Hippocampal formation (tissue), 2 donors: ENCODE results near the gene NDEL1.

Experiments
- DNase-seq, 2 donors: peaks; one replicate each; lab custom pipeline; 2025; lab: John Stamatoyannopoulos, UW

Gene NDEL1

DNA sequence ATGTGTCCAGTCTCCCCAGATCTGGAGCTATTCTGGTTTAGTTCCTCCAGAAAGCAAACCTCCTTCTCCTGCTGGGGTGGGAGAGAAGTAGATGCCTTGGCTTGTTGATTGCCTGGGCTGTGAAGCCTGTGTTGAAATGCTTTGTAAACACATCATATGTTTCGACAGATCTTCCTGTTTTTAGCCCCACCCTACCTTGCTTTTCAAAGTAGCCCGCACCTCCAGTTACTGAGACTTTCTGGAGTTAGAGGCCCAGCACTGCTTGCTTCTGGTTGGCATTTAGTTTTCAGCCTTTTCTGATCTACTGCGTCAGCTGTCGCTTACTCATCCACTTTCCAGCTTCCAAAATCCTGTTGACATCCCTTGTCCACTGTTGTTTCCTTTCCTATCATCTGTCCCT is 17.9 kb upstream of the NDEL1 start:
- DNase-seq = no peak

DNA sequence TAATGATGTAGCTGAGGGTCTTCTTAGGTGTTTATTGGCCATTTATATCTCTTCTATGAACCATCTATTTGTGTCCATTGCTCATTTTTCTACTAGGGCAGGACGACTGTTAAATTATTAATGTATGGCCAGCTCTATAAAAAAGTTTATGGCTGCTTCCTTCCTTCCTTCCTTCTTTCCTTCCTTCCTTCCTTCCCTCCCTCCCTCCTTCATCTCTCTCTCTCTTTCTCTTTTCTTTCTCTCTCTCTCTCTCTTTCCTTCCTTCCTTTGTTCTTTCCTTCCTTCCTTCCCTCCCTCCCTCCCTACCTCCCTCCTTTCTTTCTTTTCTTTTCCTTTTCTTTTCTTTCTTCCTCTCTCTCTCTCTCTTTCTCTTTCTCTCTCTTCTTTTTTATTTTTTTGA is 17.2 kb upstream of the NDEL1 start:
- no peak for DNase-seq

DNA sequence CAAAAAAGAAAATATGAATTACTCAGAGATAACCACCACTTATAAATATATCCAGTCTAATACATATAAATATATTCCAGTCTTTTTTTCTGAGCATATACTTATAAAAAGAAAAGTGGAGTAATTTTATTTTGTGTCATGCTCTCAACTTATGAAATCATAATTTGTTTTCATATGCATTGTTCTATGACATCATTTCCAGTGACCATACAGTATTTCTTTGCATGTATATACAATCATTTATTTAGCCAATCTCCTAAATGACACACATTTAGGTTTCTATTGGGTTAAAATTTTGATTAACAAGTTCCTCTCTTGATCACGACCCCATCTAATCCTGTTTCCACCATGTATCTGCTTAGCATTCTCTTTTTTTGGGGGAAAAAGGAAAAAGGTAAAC is 16.4 kb upstream of the NDEL1 start:
- no peak for DNase-seq

DNA sequence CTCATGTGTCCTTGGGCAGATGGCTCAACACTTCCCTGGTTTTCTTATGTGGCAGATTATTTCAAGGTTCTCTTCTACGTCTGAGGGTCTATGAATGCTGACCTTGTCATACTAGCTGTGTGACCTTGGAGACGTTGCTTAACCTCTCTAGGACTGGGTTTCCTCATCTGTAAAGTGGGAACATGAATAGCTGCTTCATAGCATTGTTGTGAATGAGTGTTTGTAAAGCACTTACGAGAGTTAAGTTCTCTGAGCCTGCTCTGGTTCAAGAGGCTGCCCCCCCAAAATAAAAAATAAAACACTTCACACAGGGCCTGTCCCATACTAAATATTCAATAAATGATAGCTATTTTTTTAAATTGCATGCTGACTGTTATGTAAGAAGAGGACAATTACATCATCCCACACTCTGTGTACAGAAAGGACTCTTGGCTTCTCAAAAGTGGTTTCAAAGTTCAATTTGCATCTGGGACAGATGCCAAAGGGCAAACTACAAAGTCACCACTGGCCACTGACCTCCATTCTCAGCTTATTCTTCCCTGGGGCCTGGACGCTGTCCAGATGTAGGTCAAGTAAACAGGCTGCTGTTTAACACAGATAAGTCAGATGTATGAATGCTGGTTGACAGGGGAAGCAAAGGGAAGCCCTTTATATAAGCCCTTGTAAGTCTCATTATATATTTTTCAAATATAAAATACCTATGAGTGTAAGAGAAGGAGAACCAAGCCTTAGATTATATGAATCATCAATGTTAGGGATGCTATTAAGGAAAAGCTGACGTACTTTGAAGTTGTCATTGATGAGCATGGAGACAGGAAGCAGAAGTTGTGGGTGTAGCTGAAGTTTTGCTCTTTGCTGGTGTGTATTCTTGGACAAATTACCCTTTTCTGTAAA is 15.4 kb upstream of the NDEL1 start:
- peak in 1 of 2 donors; percentile 6 for DNase-seq

DNA sequence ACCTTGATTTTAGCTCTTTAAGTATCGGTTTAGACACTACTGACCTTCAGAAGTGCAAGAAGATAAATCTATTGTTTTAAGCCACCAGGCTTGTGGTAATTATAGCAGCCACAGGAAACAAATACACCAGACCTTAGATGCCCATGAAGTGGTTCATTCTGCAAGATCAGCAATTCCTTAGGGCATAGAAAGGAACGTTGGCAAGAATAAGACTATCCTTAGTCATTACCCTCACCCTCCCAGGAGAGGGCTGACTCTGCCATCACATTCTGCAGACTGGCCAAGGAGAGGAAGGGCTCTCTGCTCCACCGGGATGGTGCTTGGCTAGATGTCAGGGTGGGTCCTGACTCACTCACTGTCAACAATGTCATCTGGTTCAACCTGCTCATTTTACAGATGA is 14.1 kb upstream of the NDEL1 start:
- DNase-seq = no peak

DNA sequence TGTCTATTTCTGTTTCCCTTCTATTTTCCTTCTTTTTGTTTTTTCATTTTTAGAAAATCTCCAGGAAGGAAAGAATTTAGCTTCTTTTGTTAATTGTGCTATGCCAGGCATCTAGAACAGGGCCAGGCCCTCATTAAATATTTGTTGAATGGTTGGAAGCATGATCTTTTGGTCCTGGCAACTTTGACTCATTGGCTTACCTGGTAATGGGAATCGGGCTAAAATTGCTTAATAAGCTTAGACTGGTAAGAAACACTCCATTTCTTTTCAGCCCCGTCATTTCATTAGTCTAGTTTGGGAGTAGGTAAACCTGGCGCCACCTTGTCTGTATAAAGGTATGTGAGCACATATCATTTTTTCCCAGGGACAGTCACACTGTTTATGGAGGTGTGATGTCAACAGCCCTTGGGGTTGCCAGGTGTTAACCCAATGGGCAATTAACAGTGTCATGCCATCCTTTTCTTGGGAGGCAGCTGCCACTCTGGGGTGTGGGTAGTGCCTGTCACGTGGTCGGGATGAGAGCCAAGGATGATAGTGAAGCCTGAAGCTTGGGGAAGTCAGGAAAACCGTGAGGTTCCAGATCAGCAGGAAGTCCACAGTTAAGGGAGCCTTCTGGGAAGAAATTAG is 9.5 kb upstream of the NDEL1 start:
- DNase-seq = no peak

DNA sequence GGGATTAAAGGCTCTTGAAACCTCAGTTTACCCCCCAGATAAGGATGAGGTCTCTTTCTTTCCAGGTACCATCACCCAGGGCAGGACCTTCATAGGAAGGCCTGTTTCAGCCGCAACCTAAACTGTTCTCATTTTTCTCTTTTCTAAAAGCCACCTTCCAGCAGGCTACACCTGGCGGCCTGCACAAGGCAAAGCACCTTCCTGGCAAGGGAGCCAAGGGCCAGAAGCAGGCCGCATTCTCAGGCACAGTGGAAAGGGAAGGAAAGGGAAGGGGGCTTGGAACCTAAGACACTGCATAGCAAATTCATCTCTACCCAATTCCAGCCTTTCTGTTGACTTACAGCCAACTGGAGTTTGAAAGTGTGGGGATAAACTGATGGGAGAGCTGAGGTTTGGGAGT is 8.9 kb upstream of the NDEL1 start:
- no peak for DNase-seq

DNA sequence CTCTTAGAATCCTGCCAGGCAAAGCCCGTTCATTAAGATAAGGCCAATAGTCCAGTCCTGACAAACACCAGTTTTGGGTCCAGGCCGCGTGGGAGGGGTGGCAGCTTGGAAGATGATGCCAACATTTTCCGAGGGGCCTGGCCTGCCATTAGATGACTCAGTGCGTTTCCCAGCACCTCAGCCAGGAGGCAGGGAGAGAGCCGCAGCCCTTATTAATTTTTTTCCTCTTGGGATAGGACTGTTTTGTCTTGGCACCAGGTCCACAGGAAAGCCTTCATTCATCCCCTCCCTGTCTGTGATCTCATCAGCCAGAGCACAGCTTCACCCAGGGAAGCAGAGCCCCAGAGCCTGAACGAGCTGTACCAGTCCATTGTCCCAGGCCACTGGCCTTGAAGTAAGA is 4.7 kb upstream of the NDEL1 start:
- peak in 1 of 2 donors; percentile 5 for DNase-seq

DNA sequence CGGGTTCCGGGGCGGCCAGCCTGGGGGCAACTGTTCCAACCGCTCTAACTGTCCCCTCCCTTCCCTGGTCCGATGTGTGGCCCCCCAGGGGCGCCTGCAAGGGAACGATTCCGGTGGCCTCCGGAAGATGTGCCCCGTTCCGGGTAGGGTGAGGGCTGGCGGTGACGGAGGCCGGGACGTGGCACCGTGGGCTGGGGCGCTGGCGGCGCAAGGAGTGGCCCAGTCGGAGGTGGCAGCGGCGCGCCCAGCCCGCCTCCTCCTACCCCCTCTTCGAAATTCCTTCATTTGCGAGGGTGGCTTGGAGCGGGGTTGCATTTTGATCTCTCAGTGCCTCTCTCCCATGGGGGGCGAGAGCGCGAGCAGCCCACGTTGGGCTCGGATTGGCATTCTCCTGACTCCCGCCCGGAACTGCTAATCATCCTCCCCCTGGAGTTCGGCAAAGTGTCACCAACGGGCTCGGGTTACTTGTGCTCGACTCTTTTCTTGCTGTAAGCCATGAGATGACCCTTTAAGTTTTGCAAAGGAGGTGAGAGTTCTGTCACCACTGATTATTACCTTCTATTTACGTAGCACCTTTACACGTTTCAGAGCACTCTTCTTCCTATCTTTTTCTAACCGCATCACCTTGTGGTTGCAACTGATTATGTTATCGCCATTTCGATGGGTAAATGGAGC is 622 bp downstream of the NDEL1 start:
- DNase-seq = no peak

DNA sequence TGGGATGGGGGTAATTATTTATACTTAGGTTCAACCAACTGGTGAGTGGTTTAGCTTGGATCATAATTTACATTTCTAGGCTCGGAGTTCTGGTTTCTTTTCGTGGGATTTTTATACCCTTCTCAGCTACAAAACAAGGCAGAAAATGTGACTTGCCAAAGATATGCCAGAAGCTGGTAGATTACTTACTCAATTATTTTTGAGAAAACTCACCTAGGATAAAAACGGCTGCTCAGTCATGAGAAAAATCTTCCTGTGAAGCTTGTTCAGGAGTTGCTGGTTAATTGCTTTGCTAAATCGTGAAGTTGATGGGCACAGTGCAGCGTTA is 1.1 kb downstream of the NDEL1 start:
- DNase-seq = no peak

DNA sequence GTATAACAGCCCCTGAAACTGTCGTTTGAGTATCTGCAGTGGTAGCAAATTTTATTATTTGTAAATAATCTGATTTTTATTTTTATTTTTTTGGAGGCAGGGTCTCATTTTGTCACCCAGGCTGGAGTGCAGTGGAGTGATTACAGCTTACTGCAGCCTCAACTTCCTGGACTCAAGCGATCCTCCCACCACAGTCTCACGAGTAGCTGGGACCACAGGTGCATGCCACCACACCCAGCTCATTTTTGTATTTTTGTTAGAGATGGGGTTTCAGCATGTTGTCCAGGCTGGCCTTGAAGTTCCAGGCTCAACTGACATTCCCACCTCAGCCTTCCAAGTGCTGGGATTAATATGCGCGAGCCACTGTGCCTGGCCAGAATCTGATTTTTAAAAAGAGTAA is 2.8 kb downstream of the NDEL1 start:
- DNase-seq = no peak

DNA sequence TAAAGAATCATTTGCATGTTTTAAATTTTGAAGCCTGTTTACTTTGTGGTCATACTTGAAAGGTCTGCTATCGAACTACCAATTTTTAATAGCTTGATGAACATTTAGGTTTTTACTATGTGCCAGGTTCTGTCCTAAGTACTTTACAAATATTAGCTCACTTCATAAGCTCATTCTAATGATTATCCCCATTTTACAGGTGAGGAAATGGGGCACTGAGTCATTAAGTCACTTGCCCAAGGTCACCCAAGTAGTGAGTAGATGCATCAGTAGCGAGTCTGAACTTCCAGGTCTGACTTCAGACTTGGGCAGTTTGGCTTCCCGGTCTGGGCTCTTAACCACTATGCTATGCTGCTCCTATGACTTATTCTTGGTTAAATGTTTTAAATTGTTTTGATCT is 4.0 kb downstream of the NDEL1 start:
- no peak for DNase-seq

DNA sequence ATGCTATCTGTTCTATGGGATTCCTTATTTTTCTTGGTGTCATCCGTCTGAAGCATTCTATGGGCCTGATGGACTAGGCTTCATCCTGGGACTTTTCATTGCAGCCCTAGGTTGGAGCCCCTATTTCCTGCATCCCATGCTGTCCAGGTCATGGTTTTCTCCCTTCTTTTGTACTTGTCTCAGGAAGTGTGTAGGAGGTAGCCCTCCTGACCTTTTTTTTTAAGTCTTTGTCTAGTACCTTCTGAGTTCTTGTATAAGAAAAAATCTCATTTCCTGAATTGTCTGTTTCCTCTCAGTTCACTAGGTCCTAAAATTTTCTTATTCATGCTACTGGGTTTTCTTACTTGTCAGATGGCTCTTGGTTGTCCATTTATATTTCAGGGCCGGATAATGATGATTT is 6.0 kb downstream of the NDEL1 start:
- no peak for DNase-seq

DNA sequence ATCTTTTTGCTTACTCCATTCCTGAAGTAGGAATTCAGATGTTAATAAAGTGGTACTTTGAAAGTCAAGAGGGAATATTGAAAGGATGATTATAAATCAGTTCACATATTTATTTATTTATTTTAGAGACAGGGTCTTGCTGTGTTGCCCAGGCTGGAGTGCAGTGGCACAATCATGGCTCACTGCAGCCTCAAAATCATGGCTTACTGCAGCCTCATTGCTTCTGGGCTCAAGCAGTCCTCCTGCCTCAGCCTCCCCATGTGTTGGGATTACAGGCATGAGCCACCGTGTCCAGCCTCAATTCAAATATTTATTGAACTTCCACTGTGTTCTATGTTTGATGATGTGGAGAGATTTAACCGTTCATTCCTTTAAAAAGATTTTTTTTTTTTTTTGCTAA is 6.6 kb downstream of the NDEL1 start:
- no peak for DNase-seq

DNA sequence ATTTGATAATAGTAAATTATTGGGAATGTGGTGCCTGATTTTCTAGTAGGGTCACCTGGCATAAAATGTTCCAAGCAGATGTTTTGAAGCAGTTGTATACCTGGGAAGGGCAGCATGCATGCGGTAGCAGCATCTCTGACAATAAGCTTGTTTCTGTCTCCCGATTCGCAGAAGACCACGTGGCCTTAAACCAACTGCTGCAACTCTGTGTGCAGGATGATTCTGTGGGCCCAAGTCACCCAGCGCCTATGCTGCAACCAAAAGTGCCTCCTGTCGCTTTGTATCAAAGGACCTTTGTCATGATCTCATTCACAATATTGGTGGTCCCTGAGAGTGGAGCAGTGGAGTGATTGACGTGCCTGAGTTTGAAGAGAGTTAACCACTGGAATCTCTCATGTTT is 8.1 kb downstream of the NDEL1 start:
- DNase-seq = no peak

DNA sequence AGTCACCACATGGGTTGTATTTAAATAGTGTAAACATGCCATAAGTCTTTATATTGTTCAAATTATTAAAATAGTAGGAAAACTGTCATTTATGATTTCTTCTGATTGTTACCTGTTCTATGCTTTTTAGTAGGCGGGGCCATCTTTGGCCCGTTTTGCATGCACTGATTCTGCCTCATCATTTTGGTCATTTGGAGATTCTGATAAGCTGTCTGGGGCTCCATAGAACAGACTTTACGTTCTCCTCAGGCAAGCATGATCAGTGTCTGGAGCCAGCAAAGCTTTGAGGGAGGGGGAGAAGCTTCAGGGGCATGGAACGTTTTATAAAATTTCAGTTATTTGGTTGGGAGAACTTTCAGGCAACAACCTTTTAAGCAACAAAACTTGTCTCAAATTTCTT is 8.8 kb downstream of the NDEL1 start:
- DNase-seq = no peak

DNA sequence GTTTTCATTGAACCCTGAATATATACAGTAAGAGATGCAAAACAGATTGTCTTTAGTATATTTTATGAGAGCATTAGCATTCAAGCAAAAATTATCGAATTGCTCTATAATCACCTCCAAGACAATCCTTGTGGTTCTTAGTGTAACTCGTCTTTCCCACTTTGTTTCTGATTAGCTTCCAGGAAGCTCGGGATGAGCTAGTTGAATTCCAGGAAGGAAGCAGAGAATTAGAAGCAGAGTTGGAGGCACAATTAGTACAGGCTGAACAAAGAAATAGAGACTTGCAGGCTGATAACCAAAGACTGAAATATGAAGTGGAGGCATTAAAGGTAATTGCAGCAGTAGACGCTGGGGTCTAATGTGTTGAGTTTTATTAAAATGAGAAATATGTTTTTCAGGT is 9.9 kb downstream of the NDEL1 start:
- no peak for DNase-seq

DNA sequence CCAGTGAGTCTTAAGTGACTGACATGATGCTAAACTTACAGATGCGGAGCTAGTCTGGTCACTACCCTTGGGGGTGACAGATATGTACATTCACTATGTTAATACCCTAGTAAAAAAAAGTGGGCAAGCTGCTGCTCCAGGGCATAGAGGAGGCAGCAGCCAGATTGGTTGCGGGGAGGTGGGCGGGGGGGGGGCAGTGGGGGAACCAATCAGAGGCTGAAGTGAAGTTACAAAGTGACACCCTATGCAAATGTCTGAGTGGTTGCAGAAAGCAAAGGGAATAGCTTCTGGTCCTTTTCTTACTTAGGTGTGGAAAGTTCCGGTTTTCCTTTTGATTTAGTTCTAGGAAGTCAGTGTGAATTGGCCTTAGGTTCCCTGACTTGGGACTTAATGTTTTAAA is 12.1 kb downstream of the NDEL1 start:
- no peak for DNase-seq

DNA sequence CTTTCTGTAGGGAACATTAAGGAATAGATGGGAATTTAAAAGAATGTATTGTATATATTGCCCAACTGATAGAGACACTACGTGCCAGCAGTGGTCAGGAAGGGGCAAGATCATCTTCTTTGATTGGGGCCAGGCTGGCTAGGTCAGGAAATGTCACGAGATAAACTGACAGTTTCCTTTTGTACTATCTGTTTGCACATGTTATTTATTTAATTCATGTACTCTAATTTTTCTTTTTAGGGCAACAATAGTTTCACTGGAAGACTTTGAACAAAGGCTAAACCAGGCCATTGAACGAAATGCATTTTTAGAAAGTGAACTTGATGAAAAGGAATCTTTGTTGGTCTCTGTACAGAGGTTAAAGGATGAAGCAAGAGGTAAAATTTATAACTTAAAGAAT is 12.6 kb downstream of the NDEL1 start:
- no peak for DNase-seq

DNA sequence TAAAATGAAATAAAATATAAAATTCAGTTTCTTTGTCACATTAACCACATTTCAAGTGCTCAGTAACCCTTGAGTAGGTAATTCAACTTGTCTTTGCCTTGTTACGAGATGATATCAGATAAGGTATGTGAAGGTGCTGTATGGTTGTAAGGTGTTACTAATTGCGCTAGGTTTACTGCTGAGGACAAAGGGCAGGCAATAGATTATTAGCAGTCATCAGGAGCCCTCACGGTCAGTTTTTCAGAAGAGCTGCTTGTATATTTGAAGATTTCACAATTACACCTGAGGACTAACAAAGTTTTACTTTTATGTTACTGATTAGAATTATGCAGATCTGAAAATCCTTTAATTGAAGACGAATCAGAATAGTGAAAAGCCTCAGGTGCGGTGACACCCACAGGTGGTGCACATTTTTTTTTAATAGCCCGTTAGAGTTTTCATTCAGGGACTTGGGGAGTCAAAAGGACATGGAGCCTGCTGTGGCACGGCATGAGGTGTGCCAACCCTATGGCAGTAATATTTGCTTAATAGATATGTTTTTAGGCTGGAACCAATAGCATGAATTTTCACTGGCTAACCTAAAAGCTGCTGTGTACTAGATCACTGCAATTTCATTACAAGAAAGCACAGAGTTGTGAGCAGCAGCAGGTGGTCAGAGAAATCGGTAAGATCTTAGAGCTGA is 16.4 kb downstream of the NDEL1 start:
- DNase-seq = no peak

DNA sequence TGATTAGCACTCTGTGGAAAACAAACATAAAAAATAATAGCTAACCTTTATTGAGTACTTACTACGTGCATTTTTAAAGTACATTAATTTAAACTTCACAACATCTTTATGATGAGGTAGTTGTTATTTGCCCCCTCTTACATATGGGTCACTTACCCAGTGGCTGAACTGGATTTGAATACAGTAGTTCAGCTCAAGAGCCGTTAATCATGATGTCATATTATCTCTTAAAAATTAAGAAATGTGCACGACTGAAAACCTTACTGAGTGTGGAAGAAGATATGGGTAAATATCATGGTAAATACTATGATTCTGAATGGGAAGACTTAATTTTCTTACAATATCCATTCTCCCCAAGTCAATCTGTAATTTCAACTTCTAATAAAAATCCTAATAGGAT is 17.6 kb downstream of the NDEL1 start:
- no peak for DNase-seq

DNA sequence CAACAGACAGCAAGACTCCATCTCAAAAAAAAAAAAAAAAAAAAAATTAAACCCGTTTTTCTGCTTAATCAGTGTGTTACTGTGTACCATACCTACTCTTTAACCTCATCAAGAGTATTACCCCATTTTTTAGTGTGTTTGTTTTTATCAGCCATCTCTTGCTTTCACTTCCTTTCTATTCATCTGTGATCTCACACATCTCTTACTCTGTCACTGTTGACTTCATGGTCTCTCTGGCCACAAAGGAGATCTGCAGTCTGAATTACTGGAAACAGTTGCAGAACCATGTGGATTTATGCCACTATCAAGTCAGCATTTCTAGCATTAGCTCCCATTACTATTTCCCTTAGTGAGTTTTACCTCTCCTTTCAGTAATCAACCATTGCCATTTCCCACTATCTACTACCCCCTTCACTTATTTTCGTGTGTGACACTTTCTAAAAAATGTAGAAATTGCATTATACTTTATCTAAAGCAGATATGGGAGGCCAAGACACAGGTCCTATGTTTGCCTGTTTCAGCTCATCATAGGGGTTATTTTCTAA is 20.1 kb downstream of the NDEL1 start:
- DNase-seq = no peak
